ENCODE data around the gene ADGRB2. TPM values are rescaled to one million over a fixed set of nuclear protein-coding genes. Genes with fewer than 3 reads are reported as not detected.

Gene ADGRB2
- total RNA-seq, 1 donor from 2014 or later = 12.1 TPM

DNA sequence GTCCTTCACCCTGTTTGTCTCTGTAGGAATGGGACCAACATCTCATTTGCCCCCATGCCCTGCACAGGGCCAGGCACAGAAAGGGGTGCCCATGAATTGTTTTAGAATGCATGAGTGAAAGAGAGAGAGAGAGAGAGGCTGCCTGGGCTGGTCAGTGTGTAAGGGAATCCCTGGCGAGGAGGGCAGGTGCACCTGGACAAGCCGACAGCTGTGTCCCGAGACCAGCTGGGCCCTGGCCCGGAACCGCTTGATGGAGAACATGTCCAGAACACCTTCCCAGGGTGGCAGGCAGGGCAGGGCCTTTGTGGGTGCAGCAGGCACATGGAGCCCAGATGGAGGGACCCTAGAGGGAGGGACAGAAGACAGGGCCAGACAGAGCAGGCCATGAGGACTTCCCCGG lies 28.9 kb upstream of the ADGRB2 start:
- DNase-seq = no peak
- intact Hi-C loops (cut with micrococcal nuclease) = loop anchor here (10.0 kb wide), 1 partner anchor 228 kb away; no protein-coding TSS in a partner anchor
- TF ChIP-seq, protein P1, sequence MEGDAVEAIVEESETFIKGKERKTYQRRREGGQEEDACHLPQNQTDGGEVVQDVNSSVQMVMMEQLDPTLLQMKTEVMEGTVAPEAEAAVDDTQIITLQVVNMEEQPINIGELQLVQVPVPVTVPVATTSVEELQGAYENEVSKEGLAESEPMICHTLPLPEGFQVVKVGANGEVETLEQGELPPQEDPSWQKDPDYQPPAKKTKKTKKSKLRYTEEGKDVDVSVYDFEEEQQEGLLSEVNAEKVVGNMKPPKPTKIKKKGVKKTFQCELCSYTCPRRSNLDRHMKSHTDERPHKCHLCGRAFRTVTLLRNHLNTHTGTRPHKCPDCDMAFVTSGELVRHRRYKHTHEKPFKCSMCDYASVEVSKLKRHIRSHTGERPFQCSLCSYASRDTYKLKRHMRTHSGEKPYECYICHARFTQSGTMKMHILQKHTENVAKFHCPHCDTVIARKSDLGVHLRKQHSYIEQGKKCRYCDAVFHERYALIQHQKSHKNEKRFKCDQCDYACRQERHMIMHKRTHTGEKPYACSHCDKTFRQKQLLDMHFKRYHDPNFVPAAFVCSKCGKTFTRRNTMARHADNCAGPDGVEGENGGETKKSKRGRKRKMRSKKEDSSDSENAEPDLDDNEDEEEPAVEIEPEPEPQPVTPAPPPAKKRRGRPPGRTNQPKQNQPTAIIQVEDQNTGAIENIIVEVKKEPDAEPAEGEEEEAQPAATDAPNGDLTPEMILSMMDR (IDR thresholded peaks at IDR 0.05; ENCODE audit: borderline replicate concordance) = no peak
- H3K4me3 ChIP-seq = no peak overlapping the region
- H3K4me1 ChIP-seq = peaks cover 12% of the 10 kb centered on the region
- no peaks in the 10 kb centered on the region for H3K9me3 ChIP-seq (replicated peaks)
- peaks cover 50% of the 10 kb centered on the region for H3K27me3 ChIP-seq (ENCODE audit: low read depth)
- no peaks in the 10 kb centered on the region for H3K36me3 ChIP-seq
- no peak overlapping the region for H3K27ac ChIP-seq (replicated peaks)

DNA sequence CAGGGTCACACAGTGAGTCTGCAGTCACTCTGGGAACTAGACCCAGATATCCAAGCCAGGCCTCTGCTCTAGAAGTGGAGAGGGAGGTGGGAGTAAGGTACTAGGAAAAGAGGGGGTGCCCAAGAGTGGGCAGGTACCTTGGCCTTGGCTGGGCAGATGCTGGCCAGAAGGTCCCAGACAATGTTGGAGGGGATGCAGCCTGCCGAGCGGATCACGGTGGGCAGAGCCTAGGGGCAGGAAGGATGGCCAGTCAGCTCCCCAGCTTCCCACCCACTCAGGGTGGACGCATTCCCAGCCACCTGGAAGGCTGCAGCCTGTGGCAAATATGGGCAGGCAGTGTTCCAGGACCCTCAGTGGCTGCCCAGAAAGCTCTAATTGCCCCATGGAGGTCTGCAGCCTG lies 28.4 kb upstream of the ADGRB2 start:
- no peak for DNase-seq
- no peak overlapping the region for H3K27ac ChIP-seq (replicated peaks)

DNA sequence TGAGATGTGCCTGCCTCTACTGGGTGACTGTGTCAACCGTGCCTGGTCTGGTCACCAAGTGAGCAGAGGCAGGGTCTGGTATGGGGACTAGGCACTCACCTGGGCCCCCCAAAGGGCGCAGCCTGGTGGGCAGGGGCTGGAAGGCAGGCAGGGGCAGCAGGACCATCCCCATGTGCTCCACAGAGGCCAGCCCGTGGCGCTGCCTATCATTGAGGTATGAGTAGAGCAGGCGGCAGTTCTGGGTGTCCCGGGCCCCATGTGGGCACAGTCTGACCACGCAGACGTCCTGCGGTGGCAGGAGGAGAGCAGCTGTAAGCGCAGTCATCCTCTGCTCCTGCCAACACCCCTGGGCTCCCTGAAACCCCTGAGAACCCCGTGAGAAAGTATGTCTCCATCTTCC lies 28.0 kb upstream of the ADGRB2 start:
- Histone ChIP-seq H3K27ac (replicated peaks) (no peak overlapping the region), H3K4me3 (no peak overlapping the region), H3K27me3 (ENCODE audit: low read depth) (peaks cover 40% of the 10 kb centered on the region), H3K9me3 (replicated peaks) (no peaks in the 10 kb centered on the region), H3K4me1 (peaks cover 16% of the 10 kb centered on the region), H3K36me3 (no peaks in the 10 kb centered on the region)
- no peak for DNase-seq
- TF ChIP-seq, protein P1 (IDR thresholded peaks at IDR 0.05; ENCODE audit: borderline replicate concordance) = no peak
- intact Hi-C loops (cut with micrococcal nuclease) = loop anchor here (10.0 kb wide), 1 partner anchor 227 kb away; no protein-coding TSS in a partner anchor

More for the DNA sequence above, 28.4 kb upstream of the ADGRB2 start:
- intact Hi-C loops (cut with micrococcal nuclease) = loop anchor here (10.0 kb wide), 1 partner anchor 228 kb away; no protein-coding TSS in a partner anchor
- TF ChIP-seq, protein P1 (IDR thresholded peaks at IDR 0.05; ENCODE audit: borderline replicate concordance) = no peak
- Histone ChIP-seq H3K4me1 (peaks cover 16% of the 10 kb centered on the region), H3K9me3 (replicated peaks) (no peaks in the 10 kb centered on the region), H3K27me3 (ENCODE audit: low read depth) (peaks cover 45% of the 10 kb centered on the region), H3K36me3 (no peaks in the 10 kb centered on the region), H3K4me3 (no peak overlapping the region)

DNA sequence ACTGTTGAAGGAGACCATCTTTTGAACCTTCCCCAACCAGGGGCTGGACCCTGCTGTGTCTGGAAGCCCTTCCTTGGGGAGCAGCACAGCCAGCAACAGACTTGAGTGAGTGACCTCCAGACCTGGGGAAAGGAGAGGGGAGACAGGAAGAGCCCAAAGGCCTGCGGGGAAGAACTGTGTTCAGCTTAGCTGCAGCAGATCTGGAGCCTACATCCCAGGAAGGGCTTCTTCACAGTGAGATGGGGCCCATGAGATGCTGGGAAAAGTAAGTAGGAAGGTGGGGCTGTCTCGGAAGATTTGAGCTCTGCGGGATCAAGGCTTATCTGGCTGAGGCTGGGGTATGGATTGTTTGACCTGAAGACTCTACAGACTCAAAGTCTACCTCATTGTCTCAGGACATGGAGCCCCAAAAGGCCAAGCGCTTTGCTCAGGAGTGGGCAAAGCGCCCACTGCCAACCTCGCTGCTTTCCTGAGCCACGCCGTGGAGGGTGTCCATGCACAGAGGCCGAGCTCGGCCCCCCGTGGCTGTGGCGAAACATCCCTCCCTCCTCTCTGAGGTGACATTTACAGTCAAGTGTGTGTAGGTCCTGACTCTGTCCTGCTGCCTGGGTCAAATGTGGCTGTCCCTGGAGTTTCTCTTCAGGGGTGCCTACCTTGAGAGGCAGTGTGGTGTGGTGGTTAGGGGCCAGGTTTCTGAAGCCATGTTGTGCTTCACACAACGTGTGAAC lies 27.2 kb upstream of the ADGRB2 start:
- intact Hi-C loops (cut with micrococcal nuclease) = loop anchor here (10.0 kb wide), 1 partner anchor 226 kb away; no protein-coding TSS in a partner anchor

DNA sequence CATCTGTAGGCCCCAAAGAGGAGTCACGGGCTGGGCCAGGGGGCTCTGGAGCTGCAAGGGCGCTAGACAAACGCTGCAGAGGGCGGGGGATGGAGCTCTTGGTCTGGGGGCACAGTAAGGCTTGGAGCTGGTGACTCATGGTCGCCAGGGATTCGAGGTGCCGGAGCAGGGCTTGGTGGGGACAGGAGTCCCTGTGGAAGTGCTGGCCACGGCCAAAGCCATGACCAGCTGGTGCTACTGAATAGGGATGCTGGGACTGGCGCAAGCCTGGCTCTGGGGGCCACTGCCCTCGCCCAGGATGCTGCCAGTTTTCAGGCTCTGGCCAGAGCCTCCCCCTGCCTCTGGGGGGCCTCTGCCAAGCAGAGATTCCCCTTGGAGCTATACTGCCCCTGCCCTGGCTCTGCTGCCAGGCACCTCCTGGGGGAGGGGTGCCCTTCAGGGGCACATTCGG lies 26.5 kb upstream of the ADGRB2 start:
- intact Hi-C loops (cut with micrococcal nuclease) = loop anchor here (10.0 kb wide), 1 partner anchor 226 kb away; no protein-coding TSS in a partner anchor
- Histone ChIP-seq H3K4me1 (peaks cover 16% of the 10 kb centered on the region), H3K27me3 (ENCODE audit: low read depth) (peaks cover 26% of the 10 kb centered on the region), H3K9me3 (replicated peaks) (no peaks in the 10 kb centered on the region), H3K27ac (replicated peaks) (no peak overlapping the region), H3K36me3 (no peaks in the 10 kb centered on the region), H3K4me3 (no peak overlapping the region)
- no peak for DNase-seq
- TF ChIP-seq, protein P1 (IDR thresholded peaks at IDR 0.05; ENCODE audit: borderline replicate concordance) = no peak

More for the DNA sequence above, 27.2 kb upstream of the ADGRB2 start:
- peaks cover 32% of the 10 kb centered on the region for H3K27me3 ChIP-seq (ENCODE audit: low read depth)
- no peaks in the 10 kb centered on the region for H3K9me3 ChIP-seq (replicated peaks)
- TF ChIP-seq, protein P1 (IDR thresholded peaks at IDR 0.05; ENCODE audit: borderline replicate concordance) = no peak
- no peak for DNase-seq
- peaks cover 16% of the 10 kb centered on the region for H3K4me1 ChIP-seq
- no peak overlapping the region for H3K27ac ChIP-seq (replicated peaks)
- H3K36me3 ChIP-seq = no peaks in the 10 kb centered on the region
- no peak overlapping the region for H3K4me3 ChIP-seq
